Common myeloid progenitor, CD34-positive (primary cell): ENCODE results near the gene DLG4.
"Not testable (repeated sequence)": the region's sequence is repeated elsewhere in the genome, so short reads cannot be mapped to it uniquely, and the experiment has no call there.

Source experiments
- CTCF ChIA-PET: fragments of 350-600 bp; sonication (Branson Sonifier 250); formaldehyde crosslinking; loops from one replicate; lab custom pipeline; 2021; ENCODE audit warnings: antibody characterized with exemption; lab: Charles Lee
- POLR2A ChIA-PET: fragments of 350-600 bp; sonication (Branson Sonifier 250); formaldehyde crosslinking; loops from one replicate; lab custom pipeline; 2021; ENCODE audit warnings: antibody characterized with exemption; lab: Charles Lee
- DNase-seq, 3 donors: peaks; one replicate each; pipeline versions ENCODE4 v3.0.0 to v3.0.0-alpha.2; 2013
- H3K27ac ChIP-seq, 2 experiments: 1 replicate in 1 of 2; 2 replicates in 1 of 2; pipeline ENCODE4 v1.7.0; 2013; ENCODE audit warnings: inconsistent platforms in 2 of 2, low read length in 2 of 2, mild to moderate bottlenecking in 2 of 2, low read depth in 1 of 2, moderate library complexity in 1 of 2; ENCODE audit not compliant: severe bottlenecking in 2 of 2, insufficient read depth in 1 of 2, poor library complexity in 1 of 2
- H3K27me3 ChIP-seq, 5 experiments: replicated peaks in 2 of 5; 1 replicate in 3 of 5; 2 replicates in 2 of 5; pipeline versions ENCODE4 v1.6.1 to v1.7.0; 2013; ENCODE audit warnings: low read length in 4 of 5, mild to moderate bottlenecking in 2 of 5, moderate library complexity in 2 of 5, inconsistent platforms in 1 of 5; ENCODE audit not compliant: insufficient read depth in 5 of 5, control insufficient read depth in 4 of 5
- H3K36me3 ChIP-seq, 4 experiments: 1 replicate in 2 of 4; 2 replicates in 2 of 4; pipeline versions ENCODE4 v1.6.1 to v1.7.0; 2013; ENCODE audit warnings: low read length in 3 of 4, control low read depth in 1 of 4, mild to moderate bottlenecking in 1 of 4; ENCODE audit not compliant: control insufficient read depth in 4 of 4, insufficient read depth in 4 of 4
- H3K4me1 ChIP-seq, 4 experiments: 1 replicate in 3 of 4; 2 replicates in 1 of 4; pipeline versions ENCODE4 v1.6.1 to v1.7.1; 2013; ENCODE audit warnings: low read length in 3 of 4, mild to moderate bottlenecking in 3 of 4, control low read depth in 1 of 4, inconsistent platforms in 1 of 4, moderate library complexity in 1 of 4; ENCODE audit not compliant: control insufficient read depth in 4 of 4, insufficient read depth in 4 of 4; ENCODE audit errors: control extremely low read depth in 1 of 4
- H3K4me3 ChIP-seq, 7 experiments: 1 replicate in 4 of 7; 2 replicates in 3 of 7; pipeline versions ENCODE4 v1.5.1 to v1.7.0; 2013; ENCODE audit warnings: mild to moderate bottlenecking in 7 of 7, low read length in 6 of 7, moderate library complexity in 6 of 7, inconsistent platforms in 2 of 7, low read depth in 2 of 7, control low read depth in 1 of 7; ENCODE audit not compliant: insufficient read depth in 4 of 7, control insufficient read depth in 1 of 7; ENCODE audit errors: extremely low read depth in 1 of 7
- H3K9me3 ChIP-seq, 5 experiments: 1 replicate in 4 of 5; 2 replicates in 1 of 5; pipeline versions ENCODE4 v1.6.1 to v1.7.1; 2013; ENCODE audit warnings: low read length in 4 of 5, mild to moderate bottlenecking in 2 of 5, inconsistent platforms in 1 of 5, low read depth in 1 of 5, moderate library complexity in 1 of 5; ENCODE audit not compliant: control insufficient read depth in 4 of 5, insufficient read depth in 2 of 5; ENCODE audit errors: control extremely low read depth in 1 of 5
- WGBS: methylation state at CpG from one replicate; pipeline ENCODE4 v1.1.5; 2013; ENCODE audit not compliant: insufficient coverage; 5-methylcytosine and 5-hydroxymethylcytosine counted together

Gene DLG4

DNA sequence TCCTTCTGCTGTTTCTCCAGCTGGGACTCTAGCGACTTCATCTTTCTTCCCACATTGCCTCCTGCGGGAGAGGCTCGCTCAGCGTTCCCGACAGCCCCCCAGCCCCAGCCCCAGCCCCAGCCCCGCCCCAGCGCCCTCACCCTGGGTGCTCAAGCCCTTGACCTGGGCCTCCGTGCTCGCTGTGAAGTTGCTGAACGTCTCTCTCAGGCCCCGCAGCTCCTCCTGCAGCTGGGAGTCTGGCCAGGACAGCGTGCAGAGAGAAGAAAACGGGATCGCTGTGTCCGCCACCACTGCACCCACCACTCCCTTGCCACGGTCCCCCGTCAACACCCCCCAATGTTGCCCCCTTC lies 42.8 kb downstream of the DLG4 start:
- Histone ChIP-seq H3K4me3 (peak overlapping the region in 3 of 7 experiments; percentile 21 to 90 (median 78)), H3K27me3 (no peaks in the 10 kb centered on the region), H3K4me1 (peaks cover 0 to 35% (median 29%) of the 10 kb centered on the region in 4 experiments), H3K9me3 (no peaks in the 10 kb centered on the region), H3K27ac (no peak overlapping the region), H3K36me3 (no peaks in the 10 kb centered on the region)
- no peak for DNase-seq
- ChIA-PET POLR2A (interaction anchor here (0.9 to 1.8 kb wide), 2 partner anchors 46 to 131 kb away, joined by 3 to 7 read pairs; no protein-coding TSS in a partner anchor), CTCF (interaction anchor here (0.7 to 3.5 kb wide), 14 partner anchors 11 to 334 kb away, joined by 3 to 44 read pairs (median 6); no protein-coding TSS in a partner anchor)
- 38% methylated on average over 8 of the region's 17 CpGs for WGBS

GRCh38 chr17:7176107-7176840 lies 43.4 kb downstream of the DLG4 start:
- Histone ChIP-seq H3K27ac (no peak overlapping the region), H3K27me3 (no peaks in the 10 kb centered on the region)
- POLR2A ChIA-PET, result interaction anchor here (0.9 to 1.8 kb wide), 2 partner anchors 46 to 130 kb away, joined by 3 to 7 read pairs; no protein-coding TSS in a partner anchor

GRCh38 chr17:7175330-7175733 lies 44.3 kb downstream of the DLG4 start:
- Histone ChIP-seq H3K4me1 (peaks cover 0 to 40% (median 33%) of the 10 kb centered on the region in 4 experiments), H3K27ac (no peak overlapping the region), H3K36me3 (no peaks in the 10 kb centered on the region), H3K4me3 (no peak overlapping the region), H3K9me3 (peaks cover 0 to under 1% (median 0%) of the 10 kb centered on the region in 5 experiments), H3K27me3 (no peaks in the 10 kb centered on the region)
- DNase-seq, result peak in 1 of 3 donors; percentile 34
- ChIA-PET POLR2A (no interaction called here), CTCF (no interaction called here)
- 95% methylated on average over 5 of the region's 5 CpGs for WGBS

More at GRCh38 chr17:7176107-7176840, 43.4 kb downstream of the DLG4 start:
- Histone ChIP-seq H3K9me3 (no peaks in the 10 kb centered on the region), H3K36me3 (no peaks in the 10 kb centered on the region), H3K4me1 (peaks cover 0 to 38% (median 33%) of the 10 kb centered on the region in 4 experiments), H3K4me3 (no peak overlapping the region)
- 100% methylated on average over 1 of the region's 1 CpG for WGBS
- no peak for DNase-seq
- CTCF ChIA-PET, result interaction anchor here (1.0 to 3.5 kb wide), 11 partner anchors 11 to 333 kb away, joined by 3 to 44 read pairs (median 8); no protein-coding TSS in a partner anchor

GRCh38 chr17:7174603-7175326 lies 44.9 kb downstream of the DLG4 start:
- WGBS, result 55% methylated on average over 4 of the region's 7 CpGs
- Histone ChIP-seq H3K4me3 (peak overlapping the region in 3 of 7 experiments; percentile 24 to 70 (median 54)), H3K4me1 (peaks cover 0 to 40% (median 33%) of the 10 kb centered on the region in 4 experiments), H3K36me3 (no peaks in the 10 kb centered on the region), H3K9me3 (peaks cover 0 to 3% (median under 1%) of the 10 kb centered on the region in 5 experiments), H3K27me3 (no peaks in the 10 kb centered on the region), H3K27ac (no peak overlapping the region)
- CTCF ChIA-PET, result interaction anchor here (1.2 to 1.8 kb wide), 2 partner anchors 11 to 38 kb away, joined by 3 to 12 read pairs; no protein-coding TSS in a partner anchor
- peak; percentile 14 to 87 (median 64) for DNase-seq
- POLR2A ChIA-PET, result interaction anchor here (1.2 kb wide), 1 partner anchor 151 kb away, joined by 6 read pairs; no protein-coding TSS in a partner anchor

- H3K9me3 ChIP-seq, result peaks cover 0 to 5% (median 3%) of the 10 kb centered on the region in 5 experiments
- POLR2A ChIA-PET, result interaction anchor here (1.2 kb wide), 1 partner anchor 150 kb away, joined by 6 read pairs; no protein-coding TSS in a partner anchor
- no peaks in the 10 kb centered on the region for H3K27me3 ChIP-seq
- CTCF ChIA-PET, result interaction anchor here (0.8 to 1.8 kb wide), 3 partner anchors 10 to 122 kb away, joined by 3 to 12 read pairs (median 4); no protein-coding TSS in a partner anchor
- DNase-seq, result peak; percentile 94 to 97 (median 95)
- H3K4me3 ChIP-seq, result peak overlapping the region in 3 of 7 experiments; percentile 24 to 70 (median 54)
- 51% methylated on average over 58 of the region's 69 CpGs for WGBS
- no peaks in the 10 kb centered on the region for H3K36me3 ChIP-seq
- H3K4me1 ChIP-seq, result peaks cover 0 to 40% (median 33%) of the 10 kb centered on the region in 4 experiments
- H3K27ac ChIP-seq, result no peak overlapping the region
These were observed 45.7 kb downstream of the DLG4 start for GRCh38 chr17:7173687-7174602.

- DNase-seq, POLR2A ChIA-PET, H3K9me3 ChIP-seq, H3K27me3 ChIP-seq, H3K4me3 ChIP-seq, H3K36me3 ChIP-seq, H3K27ac ChIP-seq: not testable (repeated sequence)
- CTCF ChIA-PET, result interaction anchor here (0.8 to 1.8 kb wide), 2 partner anchors 36 to 121 kb away, joined by 4 to 12 read pairs; no protein-coding TSS in a partner anchor
- peaks cover 0 to 32% (median 26%) of the 10 kb centered on the region in 4 experiments for H3K4me1 ChIP-seq
- WGBS, result 97% methylated on average over 14 of the region's 18 CpGs
These were observed 47.0 kb downstream of the DLG4 start for GRCh38 chr17:7172522-7173191.
